KMS-11 (cell line): Measurements from ENCODE around the gene HS2ST1.
A peak's percentile ranks its signal among the peaks of the same experiment; 100 is the strongest.

Experiments used
- H2AFZ ChIP-seq: fragments of 200-600 bp; sonication (generic); 2 replicates; pipeline ENCODE4 v1.6.1; 2016; ENCODE audit warnings: antibody characterized with exemption, mixed run types, low read depth
- H3K27ac ChIP-seq: fragments of 200-600 bp; sonication (generic); 2 replicates; pipeline ENCODE4 v1.6.1; 2016; ENCODE audit warnings: mild to moderate bottlenecking, mixed run types
- H3K27me3 ChIP-seq: fragments of 200-600 bp; sonication (generic); 2 replicates; pipeline ENCODE4 v1.6.1; 2017; ENCODE audit warnings: mild to moderate bottlenecking, low read depth, mixed run types, moderate library complexity; ENCODE audit not compliant: insufficient read depth
- H3K36me3 ChIP-seq: fragments of 200-600 bp; sonication (generic); 2 replicates; pipeline ENCODE4 v1.6.1; 2017; ENCODE audit warnings: mild to moderate bottlenecking, mixed run types; ENCODE audit not compliant: insufficient read depth
- H3K4me1 ChIP-seq: fragments of 200-600 bp; sonication (generic); 2 replicates; pipeline ENCODE4 v1.6.1; 2016; ENCODE audit warnings: mild to moderate bottlenecking, low read depth, mixed run types; ENCODE audit not compliant: poor library complexity, severe bottlenecking
- H3K4me2 ChIP-seq: fragments of 200-600 bp; sonication (generic); 2 replicates; pipeline ENCODE4 v1.7.0; 2016; ENCODE audit warnings: mild to moderate bottlenecking, mixed run types
- H3K4me3 ChIP-seq: fragments of 200-600 bp; sonication (generic); IDR thresholded peaks from 2 replicates; pipeline ENCODE4 v1.6.1; 2017; ENCODE audit warnings: low read depth, low read length, mixed read lengths; ENCODE audit not compliant: insufficient read depth
- H3K79me2 ChIP-seq: fragments of 200-600 bp; sonication (generic); 2 replicates; pipeline ENCODE4 v1.6.1; 2016; ENCODE audit warnings: low read depth, mixed run types; ENCODE audit not compliant: insufficient read depth
- H3K9ac ChIP-seq: fragments of 200-600 bp; sonication (generic); 2 replicates; pipeline ENCODE4 v1.6.1; 2016; ENCODE audit warnings: mild to moderate bottlenecking, mixed run types
- H4K20me1 ChIP-seq: fragments of 200-600 bp; sonication (generic); 2 replicates; pipeline ENCODE4 v1.6.1; 2016; ENCODE audit warnings: mild to moderate bottlenecking, mixed run types; ENCODE audit not compliant: insufficient read depth
- CTCF ChIP-seq: fragments of 200-600 bp; sonication (generic); conservative IDR thresholded peaks from 2 replicates; pipeline ENCODE4 v1.6.1; 2017; ENCODE audit warnings: low read depth, mild to moderate bottlenecking, antibody characterized with exemption, low read length, moderate library complexity, mixed read lengths

Gene HS2ST1

DNA sequence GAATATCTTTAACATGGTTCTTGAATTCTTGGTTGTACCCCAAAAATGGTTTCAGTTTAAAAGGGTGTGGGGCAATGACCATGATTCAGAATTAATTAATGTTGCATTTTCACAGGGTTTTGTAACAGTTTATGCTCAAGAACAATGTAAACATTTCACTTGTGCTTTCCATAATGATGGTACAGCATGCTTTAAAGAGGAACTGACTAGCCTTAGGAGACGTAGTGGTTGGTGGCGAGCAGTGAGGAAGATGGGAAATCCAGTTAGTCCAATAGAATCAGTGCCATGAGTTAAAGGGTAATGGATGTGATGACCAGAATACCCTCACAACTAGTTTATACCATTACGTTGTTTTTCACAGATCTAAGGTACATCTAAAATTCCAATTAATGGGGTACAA, 138.0 kb downstream of the HS2ST1 start:
- H3K4me2 ChIP-seq = no peak overlapping the region
- no peak overlapping the region for H2AFZ ChIP-seq
- H3K9ac ChIP-seq = no peak overlapping the region
- no peak overlapping the region for H3K27ac ChIP-seq
- no peaks in the 10 kb centered on the region for H3K27me3 ChIP-seq
- no peaks in the 10 kb centered on the region for H4K20me1 ChIP-seq
- no peaks in the 10 kb centered on the region for H3K79me2 ChIP-seq
- peaks cover 21% of the 10 kb centered on the region for H3K4me1 ChIP-seq
- no peaks in the 10 kb centered on the region for H3K36me3 ChIP-seq
- H3K4me3 ChIP-seq = no peak overlapping the region
- TF ChIP-seq CTCF = no peak

DNA sequence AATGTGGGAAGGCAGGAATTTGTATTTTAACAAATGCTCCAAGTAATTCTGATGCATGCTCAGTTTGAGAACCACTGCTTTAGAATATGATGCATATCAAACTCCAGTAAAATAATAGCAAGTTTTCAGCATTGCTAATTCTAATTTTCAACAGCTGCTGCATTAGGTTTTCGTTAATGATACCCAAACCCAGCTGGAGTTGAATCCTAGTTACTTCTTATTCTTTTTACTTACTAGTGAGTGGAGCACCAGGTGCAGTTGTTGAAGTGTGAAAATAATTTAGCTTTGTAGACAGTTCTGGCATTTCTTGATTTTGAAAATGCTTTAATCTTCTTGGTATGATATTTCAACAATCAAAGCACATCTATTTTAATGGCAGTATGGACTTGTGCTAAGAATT, 138.5 kb downstream of the HS2ST1 start:
- Histone ChIP-seq H3K9ac (no peak overlapping the region), H2AFZ (no peak overlapping the region), H3K36me3 (no peaks in the 10 kb centered on the region), H3K27me3 (no peaks in the 10 kb centered on the region), H4K20me1 (no peaks in the 10 kb centered on the region), H3K79me2 (no peaks in the 10 kb centered on the region), H3K4me2 (no peak overlapping the region), H3K4me1 (peaks cover 21% of the 10 kb centered on the region), H3K27ac (no peak overlapping the region), H3K4me3 (no peak overlapping the region)
- no peak for TF ChIP-seq CTCF

DNA sequence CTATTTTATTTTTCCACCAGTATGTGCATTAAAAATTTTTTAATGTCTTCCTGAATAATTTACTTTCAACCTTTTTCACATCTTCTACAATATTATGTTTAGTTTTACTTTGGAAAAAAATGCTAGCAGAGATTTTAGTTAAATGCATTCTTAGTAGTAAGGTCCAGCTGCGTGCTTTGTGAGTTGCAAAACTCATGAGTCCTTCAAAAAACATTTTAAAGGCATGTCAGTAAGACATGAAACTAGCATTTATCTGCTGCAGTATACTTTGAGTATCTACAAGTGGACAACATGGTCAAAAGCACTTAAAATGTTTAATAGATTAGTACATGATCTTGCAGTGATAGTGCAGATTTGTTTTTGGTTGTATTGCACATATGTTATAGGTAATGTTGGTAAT, 139.0 kb downstream of the HS2ST1 start:
- no peaks in the 10 kb centered on the region for H3K36me3 ChIP-seq

DNA sequence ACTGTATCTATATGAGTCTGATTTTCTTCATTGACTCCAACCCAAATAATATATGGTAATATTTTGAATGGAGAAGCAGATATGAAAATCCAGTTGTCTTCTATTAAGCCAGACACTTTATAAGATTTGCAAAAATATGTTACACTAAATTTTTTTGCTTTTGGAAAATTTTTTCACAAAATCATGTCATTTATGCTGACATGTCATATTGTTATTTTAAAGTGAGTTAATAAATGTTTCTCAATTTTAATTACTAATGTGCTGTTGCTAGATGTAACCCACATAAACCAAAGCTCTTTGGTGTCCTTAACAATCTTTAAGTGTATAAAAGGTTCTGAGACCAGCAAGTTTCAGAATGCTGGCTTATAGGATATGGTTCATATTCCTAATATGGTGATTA, 142.5 kb downstream of the HS2ST1 start:
- Histone ChIP-seq H3K9ac (peak overlapping the region; percentile 50; the same call in 1 of the 2 replicates), H3K79me2 (peaks cover 13% of the 10 kb centered on the region; the same call in 1 of the 2 replicates), H2AFZ (no peak overlapping the region), H3K4me3 (no peak overlapping the region), H3K36me3 (no peaks in the 10 kb centered on the region), H3K27me3 (no peaks in the 10 kb centered on the region), H3K4me2 (peak overlapping the region; percentile 61; the same call in 1 of the 2 replicates), H3K27ac (peak overlapping the region; percentile 80), H4K20me1 (no peaks in the 10 kb centered on the region), H3K4me1 (peaks cover 54% of the 10 kb centered on the region)
- no peak for TF ChIP-seq CTCF

More for the DNA sequence above, 139.0 kb downstream of the HS2ST1 start:
- Histone ChIP-seq H3K79me2 (peaks cover 4% of the 10 kb centered on the region; the same call in 1 of the 2 replicates), H2AFZ (no peak overlapping the region), H3K4me2 (no peak overlapping the region), H3K27me3 (no peaks in the 10 kb centered on the region), H3K4me1 (peaks cover 25% of the 10 kb centered on the region), H4K20me1 (no peaks in the 10 kb centered on the region), H3K9ac (no peak overlapping the region), H3K4me3 (no peak overlapping the region), H3K27ac (no peak overlapping the region)
- TF ChIP-seq CTCF = no peak
